ENCODE measurements around the gene ZNF584. TPM values are rescaled to one million over a fixed set of nuclear protein-coding genes. Genes with fewer than 3 reads are reported as not detected.

The ZNF584 gene
- total RNA-seq, 6 experiments from 2014 or later, result 13.3 to 15.0 (median 14.0) TPM

DNA sequence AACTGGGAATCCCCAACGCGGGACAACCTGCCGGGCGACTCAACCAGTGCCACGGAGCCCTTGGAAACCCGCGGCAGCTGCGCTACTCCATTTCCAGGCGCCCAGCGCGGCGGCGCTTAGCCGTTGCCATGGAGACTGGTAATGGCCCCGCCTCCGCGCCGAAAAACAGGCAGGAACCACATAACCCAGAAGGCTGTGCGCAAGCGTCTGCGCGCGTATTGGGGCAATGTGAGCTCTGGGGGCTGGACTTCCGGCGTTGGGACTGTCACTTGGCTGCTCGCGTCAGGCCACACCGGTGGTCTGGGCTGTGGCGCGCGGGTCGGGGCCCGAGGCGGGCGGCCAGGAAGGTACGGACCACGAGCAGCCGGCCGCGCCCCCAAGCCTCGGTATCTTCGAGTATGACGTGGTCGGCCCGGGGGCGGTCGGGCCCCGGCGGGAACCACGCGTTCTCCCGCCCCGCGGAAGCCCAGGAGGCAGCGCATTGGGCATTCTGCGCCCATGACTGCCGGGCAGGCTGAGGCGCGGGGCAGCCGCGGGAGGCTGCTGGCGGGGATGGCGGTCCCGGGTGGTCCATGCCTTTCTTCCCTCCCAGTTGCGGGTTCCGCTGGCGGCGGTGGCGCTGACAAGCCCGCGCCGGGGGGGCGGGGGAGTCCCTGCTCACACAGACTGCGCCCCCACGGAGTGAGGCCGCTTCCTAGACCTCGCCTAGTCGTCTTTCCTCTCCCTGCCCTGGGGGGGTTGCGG lies 43.1 kb downstream of the ZNF584 start, which contains the start of gene ZNF324B:
ZNF324B (plus strand) TSS at position 265 of the 744 bp plus-strand sequence. CDS start 2,080 bp downstream, outside the sequence.
- Mint-ChIP-seq H3K9me3 (peaks cover 27% of the 10 kb centered on the region), H3K4me1 (ENCODE audit: low read depth) (peaks cover 25% of the 10 kb centered on the region), H3K27me3 (ENCODE audit: insufficient read depth) (peaks cover 7% of the 10 kb centered on the region), H3K4me3 (peak within 1 kb of the TSS; percentile 88), H3K36me3 (ENCODE audit: low read depth) (peaks cover 28% of the 10 kb centered on the region), H3K27ac (peak within 1 kb of the TSS; percentile 48)
- TF ChIP-seq, protein P1, sequence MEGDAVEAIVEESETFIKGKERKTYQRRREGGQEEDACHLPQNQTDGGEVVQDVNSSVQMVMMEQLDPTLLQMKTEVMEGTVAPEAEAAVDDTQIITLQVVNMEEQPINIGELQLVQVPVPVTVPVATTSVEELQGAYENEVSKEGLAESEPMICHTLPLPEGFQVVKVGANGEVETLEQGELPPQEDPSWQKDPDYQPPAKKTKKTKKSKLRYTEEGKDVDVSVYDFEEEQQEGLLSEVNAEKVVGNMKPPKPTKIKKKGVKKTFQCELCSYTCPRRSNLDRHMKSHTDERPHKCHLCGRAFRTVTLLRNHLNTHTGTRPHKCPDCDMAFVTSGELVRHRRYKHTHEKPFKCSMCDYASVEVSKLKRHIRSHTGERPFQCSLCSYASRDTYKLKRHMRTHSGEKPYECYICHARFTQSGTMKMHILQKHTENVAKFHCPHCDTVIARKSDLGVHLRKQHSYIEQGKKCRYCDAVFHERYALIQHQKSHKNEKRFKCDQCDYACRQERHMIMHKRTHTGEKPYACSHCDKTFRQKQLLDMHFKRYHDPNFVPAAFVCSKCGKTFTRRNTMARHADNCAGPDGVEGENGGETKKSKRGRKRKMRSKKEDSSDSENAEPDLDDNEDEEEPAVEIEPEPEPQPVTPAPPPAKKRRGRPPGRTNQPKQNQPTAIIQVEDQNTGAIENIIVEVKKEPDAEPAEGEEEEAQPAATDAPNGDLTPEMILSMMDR (IDR thresholded peaks at IDR 0.05), result no peak; the same call in 1 of the 2 replicates
- peak; percentile 92 for DNase-seq

DNA sequence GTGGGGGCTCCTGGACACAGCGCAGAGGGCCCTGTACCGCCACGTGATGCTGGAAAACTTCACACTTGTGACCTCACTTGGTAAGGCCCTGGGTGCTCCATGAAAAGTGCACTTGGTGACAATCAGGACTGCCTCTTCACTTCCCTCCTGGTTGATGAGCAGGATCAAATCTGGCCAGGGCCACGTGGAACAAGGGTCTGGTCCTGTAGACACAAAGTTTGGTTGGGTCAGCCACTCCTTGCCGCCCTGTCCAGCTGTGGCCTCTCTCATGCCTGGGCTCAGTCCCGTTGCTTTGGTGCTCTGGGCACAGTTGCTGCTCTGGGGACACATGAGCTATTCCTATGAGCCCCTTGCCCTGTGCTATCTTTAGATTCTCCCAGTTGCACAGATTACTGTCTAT lies 45.3 kb downstream of the ZNF584 start:
- no peak overlapping the region for H3K4me3 Mint-ChIP-seq
- no peak for DNase-seq
- H3K4me1 Mint-ChIP-seq (ENCODE audit: low read depth), result peaks cover 25% of the 10 kb centered on the region
- peaks cover 3% of the 10 kb centered on the region for H3K27me3 Mint-ChIP-seq (ENCODE audit: insufficient read depth)
- TF ChIP-seq, protein P1 (IDR thresholded peaks at IDR 0.05), result no peak
- peaks cover 33% of the 10 kb centered on the region for H3K36me3 Mint-ChIP-seq (ENCODE audit: low read depth)
- peaks cover 13% of the 10 kb centered on the region for H3K9me3 Mint-ChIP-seq
- H3K27ac Mint-ChIP-seq, result no peak overlapping the region

DNA sequence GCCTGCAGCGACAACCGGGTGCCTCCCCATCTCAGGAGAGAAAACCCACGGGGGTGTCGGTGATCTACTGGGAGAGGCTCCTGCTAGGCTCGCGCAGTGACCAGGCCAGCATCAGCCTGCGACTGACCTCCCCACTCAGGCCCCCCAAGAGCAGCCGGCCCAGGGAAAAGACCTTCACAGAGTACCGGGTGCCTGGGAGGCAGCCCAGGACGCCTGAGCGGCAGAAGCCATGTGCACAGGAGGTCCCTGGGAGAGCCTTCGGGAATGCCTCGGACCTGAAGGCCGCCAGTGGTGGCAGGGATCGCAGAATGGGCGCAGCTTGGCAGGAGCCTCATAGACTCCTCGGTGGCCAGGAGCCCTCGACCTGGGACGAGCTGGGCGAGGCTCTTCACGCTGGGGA lies 46.9 kb downstream of the ZNF584 start:
- Mint-ChIP-seq H3K36me3 (ENCODE audit: low read depth) (peaks cover 23% of the 10 kb centered on the region), H3K27me3 (ENCODE audit: insufficient read depth) (peaks cover 3% of the 10 kb centered on the region), H3K27ac (no peak overlapping the region), H3K9me3 (no peaks in the 10 kb centered on the region), H3K4me1 (ENCODE audit: low read depth) (peaks cover 25% of the 10 kb centered on the region), H3K4me3 (no peak overlapping the region)
- no peak for DNase-seq
- TF ChIP-seq, protein P1 (IDR thresholded peaks at IDR 0.05), result no peak

- no peaks in the 10 kb centered on the region; the same call in 1 of the 2 replicates for H3K27me3 Mint-ChIP-seq (ENCODE audit: insufficient read depth)
- no peak for DNase-seq
- H3K4me1 Mint-ChIP-seq (ENCODE audit: low read depth), result peaks cover 18% of the 10 kb centered on the region
- TF ChIP-seq, protein P1 (IDR thresholded peaks at IDR 0.05), result no peak
- H3K36me3 Mint-ChIP-seq (ENCODE audit: low read depth), result peaks cover 23% of the 10 kb centered on the region
- H3K9me3 Mint-ChIP-seq, result no peaks in the 10 kb centered on the region
- H3K4me3 Mint-ChIP-seq, result no peak overlapping the region
- no peak overlapping the region for H3K27ac Mint-ChIP-seq
Observed at GRCh38 chr19:58456111-58456510, 47.7 kb downstream of the ZNF584 start.

DNA sequence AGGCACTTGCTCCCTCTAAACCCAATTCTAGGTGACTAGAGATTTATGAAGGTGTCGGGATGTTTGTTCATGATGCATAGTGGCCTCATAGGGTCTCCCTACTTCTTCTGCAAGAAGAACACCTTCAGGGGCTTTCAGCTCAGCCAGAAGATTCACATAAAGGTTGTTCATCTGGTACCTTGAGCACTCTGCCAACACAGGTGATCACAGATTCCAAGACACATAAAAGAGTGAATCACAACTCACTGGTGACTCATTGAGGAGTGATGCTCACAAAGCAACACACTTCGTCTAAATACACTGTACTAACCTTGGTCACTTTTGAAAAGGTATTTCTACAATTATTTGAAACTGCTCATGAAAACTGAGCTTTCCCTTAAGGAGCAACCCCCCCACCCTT lies 51.6 kb downstream of the ZNF584 start:
- TF ChIP-seq, protein P1 (IDR thresholded peaks at IDR 0.05), result no peak
- Mint-ChIP-seq H3K36me3 (ENCODE audit: low read depth) (peaks cover 14% of the 10 kb centered on the region), H3K4me1 (ENCODE audit: low read depth) (no peaks in the 10 kb centered on the region), H3K4me3 (no peak overlapping the region), H3K27ac (no peak overlapping the region), H3K9me3 (no peaks in the 10 kb centered on the region), H3K27me3 (ENCODE audit: insufficient read depth) (no peaks in the 10 kb centered on the region)
- DNase-seq, result no peak
